HG03565 (cell line): ENCODE results near the gene IDI1.
"Not testable (repeated sequence)": the region's sequence is repeated elsewhere in the genome, so short reads cannot be mapped to it uniquely, and the experiment has no call there.

ENCODE experiments used
- ATAC-seq: cut with Tn5 transposase; IDR thresholded peaks from one replicate; pipeline ENCODE4 v1.9.1; 2021; ENCODE audit warnings: mild to moderate bottlenecking, moderate library complexity; ENCODE audit not compliant: unreplicated experiment

The IDI1 gene

DNA sequence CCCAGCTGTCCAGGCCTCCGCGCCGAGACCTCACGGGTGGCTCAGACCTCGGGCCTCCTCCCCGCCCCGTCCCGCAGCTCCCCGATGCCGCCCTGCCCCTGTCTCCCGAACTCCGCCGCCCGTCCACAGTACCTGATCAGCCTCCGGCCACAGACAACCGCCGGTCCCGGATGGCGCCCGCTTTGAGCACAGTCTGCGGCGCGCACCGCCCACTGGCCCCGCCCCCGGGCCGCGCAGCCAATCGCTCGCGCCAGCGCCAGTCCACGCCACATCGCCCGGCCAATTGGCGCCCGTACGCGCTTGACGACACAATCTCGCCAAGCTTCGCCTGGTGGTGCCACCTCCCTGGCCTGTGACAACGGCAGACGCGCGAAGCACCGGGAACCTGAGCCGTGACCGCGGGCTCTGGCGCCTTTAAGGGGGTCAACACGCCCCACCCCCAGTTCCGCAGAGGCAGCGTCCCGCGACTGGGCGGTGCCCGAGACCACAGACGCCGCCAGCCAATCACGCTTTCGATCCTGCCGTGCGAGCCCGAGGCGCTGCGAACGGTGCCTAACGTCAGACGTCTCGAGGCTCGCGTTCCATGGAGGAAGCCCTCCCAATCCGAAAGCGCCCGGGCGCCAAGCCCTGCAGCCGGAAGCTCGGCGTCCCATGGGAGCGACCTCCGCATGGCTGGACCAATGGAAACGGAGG, at the start of gene IDI1:
Gene IDI1, minus strand, starts transcription at position 388 of the 693 bp plus-strand sequence. Its CDS starts 116 bp downstream, at position 272.
- peak; percentile 77 for ATAC-seq

- ATAC-seq: no peak
These were observed 48.5 kb upstream of the IDI1 start for GRCh38 chr10:1097436-1097835.

GRCh38 chr10:1096287-1096889, 47.5 kb upstream of the IDI1 start:
- ATAC-seq: no peak

DNA sequence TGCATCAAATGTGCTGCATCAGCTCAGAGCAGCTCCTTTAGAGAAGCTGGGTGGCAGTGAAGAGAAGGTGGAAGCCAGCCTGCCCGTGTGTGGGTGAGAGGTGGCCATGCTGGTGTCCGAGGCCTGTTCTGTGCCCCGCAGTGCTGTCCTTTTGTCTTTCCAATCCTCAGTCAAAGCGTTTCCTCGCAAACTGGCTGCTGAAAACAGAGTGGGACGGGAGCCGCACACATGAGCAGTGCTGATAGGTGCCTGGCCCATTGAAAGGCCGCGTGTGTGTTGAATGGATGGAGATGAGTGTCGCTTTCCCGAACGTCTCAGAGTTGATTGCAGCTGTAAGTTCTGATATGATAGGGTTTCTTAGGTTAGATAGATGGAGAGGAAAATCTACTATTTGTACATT, 46.6 kb upstream of the IDI1 start:
- no peak for ATAC-seq

- peak; percentile 80 for ATAC-seq
These were observed 45.5 kb upstream of the IDI1 start for GRCh38 chr10:1094112-1095057.

DNA sequence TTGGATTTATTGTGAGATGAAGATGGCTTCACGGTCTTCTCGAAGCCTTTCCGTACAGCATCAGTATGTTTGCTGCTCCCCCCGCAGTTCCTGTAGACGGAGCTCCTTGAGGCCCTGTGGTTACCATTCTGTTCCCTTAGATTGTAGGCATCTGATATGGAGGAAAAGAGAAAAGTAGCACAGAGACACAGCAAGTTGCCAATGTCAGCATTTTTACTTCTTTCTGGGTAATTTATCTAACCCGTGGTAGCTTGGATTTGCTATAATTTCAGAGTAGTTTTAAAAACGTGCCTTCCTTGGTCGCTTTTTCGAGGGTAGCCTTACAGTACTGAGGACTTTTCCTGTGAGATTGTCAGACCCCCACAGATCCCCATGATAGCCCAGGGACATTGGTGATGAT, 44.8 kb upstream of the IDI1 start:
- no peak for ATAC-seq

GRCh38 chr10:1090696-1091095, 41.8 kb upstream of the IDI1 start:
- no peak for ATAC-seq

DNA sequence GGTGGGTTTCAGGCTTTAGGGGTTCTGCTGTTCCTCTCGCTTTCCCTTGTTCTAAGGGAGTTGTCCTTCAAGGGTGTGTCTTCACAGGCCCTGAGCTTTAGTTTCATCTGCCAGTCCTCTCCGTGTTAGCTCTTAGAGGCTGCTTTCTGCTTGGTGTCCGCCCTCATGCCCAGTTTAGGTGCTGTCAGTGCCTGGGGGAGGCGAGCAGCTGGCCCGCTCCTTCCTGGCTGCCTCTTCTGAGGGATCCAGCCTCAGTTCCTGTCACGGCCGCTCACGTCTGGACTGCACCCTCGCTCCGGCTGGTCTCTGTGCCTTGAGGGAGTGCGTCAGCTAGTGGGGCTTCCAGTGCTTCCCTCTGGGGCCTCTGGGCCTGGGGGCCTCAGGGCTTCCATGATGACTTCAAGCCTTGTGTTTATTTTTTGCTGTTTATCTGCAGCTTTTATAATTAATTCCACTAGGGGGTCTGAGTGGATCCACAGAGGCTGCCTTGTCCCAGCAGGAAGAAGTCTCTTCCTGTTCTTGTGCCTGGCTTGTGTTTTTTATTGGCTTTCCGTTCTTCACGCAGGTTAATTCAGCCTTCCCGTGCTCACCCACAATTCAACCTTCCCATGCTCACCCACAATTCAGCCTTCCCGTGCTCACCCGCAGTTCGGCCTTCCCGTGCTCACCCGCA, 40.2 kb upstream of the IDI1 start:
- no peak for ATAC-seq

DNA sequence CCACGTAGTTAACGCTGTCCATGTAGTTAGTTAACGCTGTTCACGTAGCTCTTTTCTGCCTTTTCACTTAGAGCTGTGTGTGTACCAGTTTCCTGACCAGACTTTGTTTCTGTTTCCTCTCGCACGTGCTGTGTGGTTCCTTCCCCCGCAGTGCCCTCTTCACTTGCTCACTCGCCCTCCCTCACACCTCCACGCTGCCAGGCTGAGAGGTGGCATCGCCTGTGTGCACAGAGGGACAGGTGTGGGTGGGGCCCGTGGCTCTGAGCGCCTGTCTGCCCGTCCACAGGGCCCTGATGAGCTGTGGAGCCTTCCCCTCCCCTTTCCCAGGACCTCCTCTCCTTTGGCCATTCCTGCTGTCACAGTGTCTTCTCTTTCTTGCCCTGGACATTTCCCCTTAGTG, 37.9 kb upstream of the IDI1 start:
- ATAC-seq: no peak

DNA sequence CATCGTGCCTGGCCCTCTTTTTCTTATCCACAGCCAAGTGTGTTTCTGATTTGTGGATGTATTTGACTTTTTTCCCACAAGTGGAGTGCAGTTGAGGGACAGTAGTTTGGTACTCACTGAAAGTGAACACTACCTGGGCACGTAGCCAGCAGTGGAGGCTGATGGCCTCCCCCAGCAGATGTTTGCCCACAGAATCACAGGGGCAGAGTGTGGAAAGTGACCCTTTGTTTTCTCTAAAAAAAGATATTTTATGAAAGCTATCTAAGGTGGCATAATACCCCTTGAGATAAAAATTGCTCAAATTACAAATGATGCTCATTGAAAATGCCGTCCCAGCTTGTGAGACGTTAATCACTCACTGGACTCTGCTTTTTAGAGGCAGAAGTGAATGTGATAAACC, 36.3 kb upstream of the IDI1 start:
- ATAC-seq: no peak

DNA sequence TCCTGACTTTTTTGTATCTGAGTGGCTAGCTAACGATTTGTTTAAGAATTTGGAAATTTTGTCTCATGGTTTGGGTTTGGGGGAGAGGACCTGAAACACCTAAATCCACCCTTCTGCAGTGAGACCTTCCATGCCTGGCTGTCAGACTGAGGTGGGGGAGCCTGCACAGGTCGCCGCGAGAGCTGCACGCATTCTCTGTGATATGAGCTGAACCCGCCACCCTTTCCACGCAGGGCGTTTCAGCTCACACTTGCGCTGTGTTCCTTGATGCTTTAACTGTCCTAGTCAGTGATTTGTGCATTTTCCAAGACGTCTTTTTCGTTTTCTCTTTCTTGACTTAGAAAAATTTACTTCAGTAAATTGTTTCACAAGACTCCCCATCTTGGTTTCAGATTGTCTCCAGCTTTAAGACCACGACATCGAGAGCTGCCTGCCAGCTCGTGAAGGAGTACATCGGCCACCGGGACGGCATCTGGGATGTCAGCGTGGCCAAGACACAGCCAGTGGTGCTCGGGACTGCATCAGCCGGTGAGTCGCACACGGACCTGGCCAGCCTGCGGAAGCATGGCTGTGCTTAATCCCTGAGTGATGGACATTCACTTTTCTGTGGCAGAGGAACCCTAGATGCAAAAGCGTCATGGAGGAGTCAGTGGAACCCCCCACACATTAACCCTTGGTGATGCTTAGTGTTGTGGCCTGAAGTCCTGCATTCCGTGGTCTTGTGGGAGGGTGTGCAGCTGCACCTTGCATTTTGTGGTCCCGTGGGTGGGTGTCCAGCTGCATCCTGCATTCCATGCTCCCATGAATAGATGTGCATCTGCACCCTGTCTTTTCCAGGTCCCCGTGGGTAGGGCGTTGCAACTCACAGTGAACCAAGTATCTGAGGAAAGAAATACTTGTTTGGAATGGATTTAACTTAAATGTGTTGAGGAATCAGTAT, 35.4 kb upstream of the IDI1 start:
- no peak for ATAC-seq

DNA sequence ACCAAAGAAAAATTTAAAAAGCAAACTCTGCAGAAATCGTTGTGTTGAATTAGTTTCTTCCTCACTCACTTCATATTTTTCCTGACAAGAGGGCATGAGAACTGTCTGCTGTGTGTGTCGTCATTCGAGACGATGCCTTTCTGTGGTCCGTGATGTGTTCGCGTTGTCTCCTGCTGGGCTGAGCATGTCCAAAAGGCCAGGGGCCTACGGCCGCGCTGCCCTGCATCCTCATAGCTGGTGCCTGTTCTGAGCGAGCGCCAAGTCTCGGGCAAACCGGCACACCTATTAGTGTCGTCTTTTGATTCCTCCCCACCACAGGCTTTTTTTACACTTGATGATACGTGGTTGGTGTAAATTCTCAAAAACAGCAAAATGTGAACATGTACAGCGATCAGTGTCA, 34.7 kb upstream of the IDI1 start:
- ATAC-seq: no peak

DNA sequence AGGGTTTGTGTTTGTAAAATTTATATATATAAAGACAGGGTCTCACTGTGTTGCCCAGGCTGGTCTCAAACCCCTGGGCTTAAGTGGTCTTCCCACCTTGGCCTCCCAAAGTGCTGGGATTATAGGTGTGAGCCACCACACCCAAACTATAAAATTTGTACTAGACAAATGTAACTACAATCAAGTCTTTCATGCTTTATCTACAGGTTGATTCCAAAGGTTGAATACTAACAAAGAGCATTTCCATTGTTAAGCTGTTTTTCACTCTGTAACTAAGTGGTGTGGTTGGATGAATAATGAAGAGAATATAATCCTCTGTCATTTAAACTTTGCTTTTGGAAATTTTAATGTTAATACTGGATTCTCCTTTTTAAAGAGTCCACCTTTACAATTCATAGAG, 29.7 kb upstream of the IDI1 start:
- ATAC-seq: no peak

GRCh38 chr10:1074748-1075308, 25.9 kb upstream of the IDI1 start:
- ATAC-seq: no peak

- ATAC-seq: no peak
These were observed 25.3 kb upstream of the IDI1 start for GRCh38 chr10:1074052-1074747.

- no peak for ATAC-seq
These were observed 22.0 kb upstream of the IDI1 start for GRCh38 chr10:1070919-1071318.

DNA sequence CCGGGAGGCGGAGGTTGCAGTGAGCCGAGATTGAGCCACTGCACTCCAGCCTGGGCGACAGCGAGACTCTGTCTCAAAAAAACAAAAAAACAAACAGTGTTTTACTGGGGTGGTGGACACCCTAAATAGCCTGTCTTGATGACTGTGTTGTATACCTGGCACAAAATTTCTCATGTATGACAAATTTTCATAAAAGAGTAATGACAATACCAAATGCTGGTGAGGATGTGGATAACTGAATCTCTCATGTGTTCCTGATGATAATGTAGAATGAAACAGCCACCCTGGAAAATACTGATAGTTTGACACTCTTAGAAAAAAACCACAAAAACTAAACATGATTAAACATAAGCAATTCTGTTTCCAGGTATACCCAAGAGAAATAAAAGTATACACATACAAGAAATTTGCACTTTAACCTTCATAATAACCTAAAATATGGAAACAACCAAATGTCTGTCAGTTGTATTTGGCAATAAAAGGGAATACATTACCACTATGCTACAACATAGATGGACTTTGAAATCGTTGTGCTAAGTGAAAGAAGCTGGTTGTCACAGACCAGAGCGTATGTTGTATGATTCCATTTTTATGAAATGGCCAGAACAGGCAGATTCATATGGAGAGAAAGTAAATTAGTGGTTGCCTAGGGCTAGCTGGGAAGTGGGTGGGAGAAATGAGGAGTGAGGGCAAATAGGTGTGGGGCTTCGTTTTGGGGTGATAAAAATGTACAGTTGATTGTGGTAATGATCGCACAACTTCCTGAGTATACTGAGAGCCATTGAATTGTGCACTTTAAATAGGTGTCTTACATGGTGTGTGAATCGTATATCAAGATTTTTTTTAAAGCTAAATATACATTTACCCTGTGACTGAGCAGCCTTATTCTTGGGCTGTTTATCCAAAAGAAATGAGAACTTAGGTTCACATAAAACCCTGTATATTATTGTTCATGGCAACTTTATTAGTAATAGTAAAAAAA, 19.8 kb upstream of the IDI1 start:
- no peak for ATAC-seq

DNA sequence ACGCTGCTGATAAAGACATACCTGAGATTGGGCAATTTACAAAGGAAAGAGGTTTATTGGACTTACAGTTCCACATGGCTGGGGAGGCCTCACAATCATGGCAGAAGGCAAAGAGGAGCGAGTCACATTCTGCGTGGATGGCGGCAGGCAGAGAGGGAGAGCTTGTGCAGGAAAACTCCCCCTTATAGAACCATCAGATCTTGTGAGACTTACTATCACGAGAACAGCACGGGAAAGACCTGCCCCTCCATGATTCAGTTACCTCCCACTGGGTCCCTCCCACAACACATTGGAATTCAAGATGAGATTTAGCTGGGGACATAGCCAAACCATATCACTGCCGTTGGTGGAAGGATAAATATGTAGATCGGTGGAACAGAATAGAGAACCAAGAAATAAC, 17.8 kb upstream of the IDI1 start:
- not testable (repeated sequence) for ATAC-seq
